HG02981 (cell line): Measurements from ENCODE around the gene EFCAB6.

ENCODE experiments used
- ATAC-seq: cut with Tn5 transposase; IDR thresholded peaks from one replicate; pipeline ENCODE4 v1.9.1; 2021; ENCODE audit warnings: mild to moderate bottlenecking, moderate library complexity; ENCODE audit not compliant: unreplicated experiment

Gene EFCAB6

DNA sequence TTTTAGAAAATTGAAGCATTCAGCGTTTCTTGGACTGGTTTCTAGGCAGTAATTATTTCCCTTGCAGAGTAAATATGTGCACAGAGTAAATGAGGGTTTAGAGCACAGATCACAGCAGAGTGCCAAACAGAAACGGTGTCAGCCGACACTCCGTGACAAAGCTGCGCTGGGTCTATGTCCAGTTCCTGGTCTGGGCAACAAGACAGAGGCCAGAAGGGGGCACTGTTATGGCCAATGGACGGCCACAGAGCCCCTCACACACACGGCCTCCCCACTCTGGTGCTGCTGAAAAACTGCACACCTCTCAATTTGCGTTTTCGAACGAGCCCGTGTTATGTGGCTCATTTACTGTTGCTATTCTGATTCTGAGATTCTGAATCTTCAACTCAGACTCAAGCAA lies 219.6 kb downstream of the EFCAB6 start:
- ATAC-seq: no peak

DNA sequence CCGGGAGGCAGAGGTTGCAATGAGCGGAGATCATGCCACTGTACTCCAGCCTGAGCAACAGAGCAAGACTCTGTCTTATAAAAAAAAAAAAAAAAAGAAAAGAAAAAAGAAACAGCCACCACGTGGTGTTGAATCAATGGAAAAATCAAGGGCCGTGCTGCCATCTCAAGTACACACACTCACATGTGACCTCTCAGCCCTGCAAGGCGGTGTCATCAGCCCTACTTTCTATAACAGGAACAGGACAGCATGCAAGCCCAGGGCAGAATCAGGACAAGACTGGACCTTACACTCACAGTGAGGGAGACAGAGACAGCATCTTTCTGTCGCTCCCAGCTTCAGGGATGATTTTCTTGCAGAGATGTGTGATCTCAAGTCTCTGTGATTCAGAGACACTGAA lies 220.7 kb downstream of the EFCAB6 start:
- no peak for ATAC-seq

DNA sequence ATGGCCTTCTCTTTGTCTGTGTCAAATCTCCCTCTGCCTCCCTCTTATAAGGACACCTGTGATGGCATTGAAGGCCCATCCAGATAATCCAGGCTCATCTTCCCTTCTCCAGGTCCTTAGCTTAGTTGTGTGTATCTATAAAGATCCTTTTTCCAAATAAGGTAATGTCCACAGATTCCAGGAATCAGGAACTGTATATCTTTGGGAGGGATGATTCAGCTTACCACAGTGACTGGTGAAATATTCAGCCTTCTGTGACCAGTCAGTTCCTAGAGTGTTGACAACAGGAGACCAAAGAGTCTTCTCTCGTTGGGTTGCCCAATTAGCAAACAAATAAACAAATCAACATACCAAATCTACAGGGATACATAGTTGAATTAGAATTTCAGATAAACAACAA lies 224.5 kb downstream of the EFCAB6 start:
- no peak for ATAC-seq

DNA sequence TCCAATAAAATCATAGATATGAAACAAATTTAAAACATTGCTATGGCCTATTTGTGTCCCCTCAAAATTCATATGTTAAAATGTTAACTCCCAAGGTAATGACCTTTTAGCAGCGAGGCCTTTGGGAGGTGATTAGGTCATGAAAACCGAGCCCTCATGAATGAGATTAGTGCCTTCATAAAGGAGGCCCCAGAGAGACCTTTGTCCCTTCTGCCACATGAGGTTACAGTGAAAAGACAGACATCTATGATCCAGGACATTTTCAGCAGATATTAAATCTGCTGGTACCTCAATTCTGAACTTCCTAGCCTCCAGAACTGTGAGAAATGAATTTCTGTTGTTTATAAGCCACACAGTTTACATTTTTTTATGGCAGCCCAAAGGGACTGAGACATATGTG lies 228.6 kb downstream of the EFCAB6 start:
- no peak for ATAC-seq

DNA sequence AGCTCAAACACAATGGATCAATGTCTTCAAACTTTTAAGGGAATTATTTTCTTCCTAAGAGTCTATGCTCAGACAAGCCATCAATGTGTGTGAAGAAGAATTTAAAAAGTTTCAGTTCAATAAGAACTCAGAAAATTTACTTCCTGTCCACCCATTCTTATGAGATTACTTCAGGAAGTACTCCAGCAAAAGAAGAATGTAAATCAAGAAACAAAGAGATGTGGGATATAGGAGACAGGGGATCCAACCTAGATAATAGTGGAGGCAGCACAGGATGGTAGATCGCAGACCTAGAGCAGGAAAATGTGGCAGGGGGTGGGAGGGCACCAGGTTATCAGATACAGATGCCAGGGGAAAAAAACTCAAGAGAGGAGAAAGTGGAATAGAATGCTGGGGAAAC lies 229.7 kb downstream of the EFCAB6 start:
- ATAC-seq: no peak

DNA sequence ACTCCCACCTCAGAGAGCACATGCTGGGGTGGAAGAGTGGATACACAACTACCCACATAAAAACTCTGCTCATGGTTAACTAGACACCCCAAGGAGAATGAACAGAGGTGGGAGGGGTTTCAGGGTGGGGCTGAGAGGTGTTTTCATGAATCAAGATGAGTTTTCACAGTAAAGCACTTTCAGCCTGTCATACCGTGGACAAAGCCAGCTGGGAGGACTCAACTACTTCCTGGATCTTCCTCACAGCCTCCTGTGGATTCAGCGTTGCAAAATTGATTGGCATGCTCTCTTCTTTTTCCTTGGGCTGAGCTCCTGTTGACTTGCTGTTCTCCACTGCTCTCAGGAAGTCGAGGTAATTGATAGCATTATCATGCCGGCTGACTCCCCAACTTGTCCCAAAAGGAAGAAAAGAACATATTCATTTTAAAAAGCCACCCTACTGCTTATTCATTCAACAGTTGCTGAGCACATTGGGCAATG lies 231.8 kb downstream of the EFCAB6 start:
- no peak for ATAC-seq

DNA sequence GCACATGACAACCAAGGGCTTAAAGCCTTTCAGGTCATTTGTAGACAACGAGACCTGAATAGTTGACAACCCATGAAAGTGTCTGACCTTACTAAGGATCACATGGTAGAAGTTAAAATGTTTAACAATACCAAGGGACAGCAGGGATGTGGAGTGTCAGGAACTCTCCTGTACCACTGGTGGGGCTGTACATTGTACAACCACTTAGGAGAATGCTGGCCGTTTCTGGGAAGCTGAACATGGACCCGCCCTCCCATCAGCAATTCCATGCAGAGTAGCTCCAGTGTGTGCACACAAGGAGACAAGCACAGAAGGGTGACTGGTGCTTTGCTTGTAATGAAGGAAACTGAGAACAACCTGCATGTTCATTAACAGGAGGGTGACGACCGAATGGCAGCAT lies 237.4 kb downstream of the EFCAB6 start:
- ATAC-seq: no peak

DNA sequence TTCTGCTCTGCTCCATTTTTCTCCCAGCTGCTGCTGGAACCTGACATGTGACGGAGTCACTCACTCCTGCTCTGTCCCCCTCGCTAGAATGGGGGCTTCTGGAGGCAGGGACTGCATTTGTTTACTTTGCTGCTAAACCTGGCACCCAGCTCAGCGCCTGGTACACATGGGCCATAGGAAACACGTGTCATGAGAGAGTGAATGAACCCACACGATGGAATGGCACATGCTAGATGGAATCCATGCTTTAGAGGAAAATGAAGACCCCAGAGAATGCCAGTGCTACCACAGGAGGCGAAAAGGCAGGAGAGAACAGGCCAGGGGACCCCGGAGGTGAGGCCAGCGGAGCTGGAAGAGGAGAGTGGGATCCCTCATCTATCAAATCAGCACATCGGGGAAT lies 239.4 kb downstream of the EFCAB6 start:
- no peak for ATAC-seq

DNA sequence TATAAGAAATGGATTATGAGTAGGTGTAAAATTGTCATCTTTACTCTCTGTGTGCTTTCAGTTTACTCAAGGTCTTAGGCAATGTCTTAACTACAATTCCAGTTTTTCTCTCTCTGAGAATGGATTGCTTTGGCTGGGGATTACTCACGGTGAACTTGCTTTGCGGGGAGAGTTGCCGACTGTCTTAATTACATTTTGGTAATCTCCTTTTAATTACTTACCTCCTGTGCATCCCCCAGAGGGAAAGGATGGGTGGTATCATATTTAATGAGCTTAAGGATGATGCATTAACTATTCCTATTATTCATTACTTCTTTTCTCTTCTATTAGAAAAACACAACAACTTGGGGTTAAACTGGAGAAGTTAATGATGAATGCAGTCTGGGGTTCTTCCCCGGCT lies 240.9 kb downstream of the EFCAB6 start:
- ATAC-seq: no peak

DNA sequence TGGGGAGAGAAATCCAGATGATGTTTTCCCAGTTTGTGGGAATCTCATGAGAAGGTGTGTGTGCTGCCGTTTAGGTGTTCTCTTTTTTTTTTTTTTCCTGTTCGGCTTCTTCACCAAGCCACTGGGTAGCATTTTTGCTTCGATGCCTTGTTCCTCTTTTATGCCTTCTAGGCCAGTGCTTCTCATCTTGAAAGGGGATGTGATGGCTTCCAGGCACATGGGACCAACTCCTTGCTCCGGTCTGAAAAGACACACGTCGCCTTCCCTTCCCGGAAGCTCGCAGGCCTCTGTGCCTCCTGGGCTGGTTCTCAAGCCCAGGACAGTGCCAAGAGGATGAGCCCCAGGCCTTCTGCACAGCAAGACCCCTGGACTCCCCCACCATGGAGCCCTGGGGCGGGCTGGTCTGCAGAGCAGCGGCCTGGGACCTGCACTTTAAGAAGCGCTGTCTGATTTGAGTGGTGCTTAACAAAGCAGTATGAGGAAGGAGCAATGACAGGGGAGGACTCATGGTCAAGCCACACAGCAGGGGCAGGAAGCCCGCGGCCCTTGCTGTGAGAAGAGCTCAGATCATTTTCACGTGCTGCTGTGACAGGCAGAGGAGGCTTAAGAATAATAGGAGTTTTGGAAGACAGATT lies 241.5 kb downstream of the EFCAB6 start:
- ATAC-seq: no peak

DNA sequence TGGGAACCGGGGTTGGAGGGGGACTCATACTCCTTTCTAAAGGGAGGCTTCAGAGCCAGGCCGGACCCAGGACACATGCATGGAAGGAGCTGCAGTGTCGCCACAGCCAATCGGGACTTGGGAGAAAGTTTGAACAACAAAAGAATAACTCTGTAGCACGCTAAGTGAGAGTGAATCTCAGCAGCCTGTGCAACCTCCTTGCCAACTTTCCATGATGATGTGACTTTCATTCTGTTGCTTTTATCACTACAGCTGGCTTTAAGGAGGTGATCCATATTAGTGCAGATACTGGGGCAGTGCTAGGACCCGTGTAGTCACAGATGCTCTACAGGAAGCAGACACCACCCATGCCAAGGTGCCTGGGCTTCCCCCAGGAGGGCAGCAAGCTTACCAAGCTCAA lies 243.0 kb downstream of the EFCAB6 start:
- ATAC-seq: no peak

DNA sequence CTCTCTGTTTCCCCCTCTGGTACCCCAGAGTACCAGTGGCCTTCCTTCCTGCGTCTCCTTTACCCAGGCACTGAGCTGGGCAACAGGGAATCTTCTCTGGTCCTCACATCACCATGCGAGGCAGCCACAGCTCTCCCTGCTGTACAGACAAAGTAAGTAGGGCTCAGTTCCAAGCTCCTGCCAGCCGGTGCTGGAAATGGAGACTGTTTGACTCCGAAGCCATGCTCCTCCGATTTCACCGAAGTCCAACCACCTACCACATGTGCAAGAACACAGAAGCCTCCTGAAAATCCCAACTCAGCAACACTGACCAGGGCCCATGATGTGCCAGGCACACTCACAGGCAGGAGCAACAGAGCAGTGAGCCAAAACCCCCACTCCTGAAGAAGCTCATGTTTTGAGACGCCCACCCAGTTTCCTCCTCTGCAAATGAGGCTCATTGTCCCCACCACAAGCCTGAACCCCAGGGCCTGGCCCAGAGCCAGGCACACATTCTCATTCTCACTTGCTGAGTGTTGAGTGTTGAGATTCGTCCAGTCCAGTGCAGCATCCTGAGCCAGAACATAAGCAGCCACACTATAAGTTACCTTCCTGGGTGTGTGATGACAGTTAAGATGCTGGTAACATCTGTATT lies 244.3 kb downstream of the EFCAB6 start:
- ATAC-seq: no peak

DNA sequence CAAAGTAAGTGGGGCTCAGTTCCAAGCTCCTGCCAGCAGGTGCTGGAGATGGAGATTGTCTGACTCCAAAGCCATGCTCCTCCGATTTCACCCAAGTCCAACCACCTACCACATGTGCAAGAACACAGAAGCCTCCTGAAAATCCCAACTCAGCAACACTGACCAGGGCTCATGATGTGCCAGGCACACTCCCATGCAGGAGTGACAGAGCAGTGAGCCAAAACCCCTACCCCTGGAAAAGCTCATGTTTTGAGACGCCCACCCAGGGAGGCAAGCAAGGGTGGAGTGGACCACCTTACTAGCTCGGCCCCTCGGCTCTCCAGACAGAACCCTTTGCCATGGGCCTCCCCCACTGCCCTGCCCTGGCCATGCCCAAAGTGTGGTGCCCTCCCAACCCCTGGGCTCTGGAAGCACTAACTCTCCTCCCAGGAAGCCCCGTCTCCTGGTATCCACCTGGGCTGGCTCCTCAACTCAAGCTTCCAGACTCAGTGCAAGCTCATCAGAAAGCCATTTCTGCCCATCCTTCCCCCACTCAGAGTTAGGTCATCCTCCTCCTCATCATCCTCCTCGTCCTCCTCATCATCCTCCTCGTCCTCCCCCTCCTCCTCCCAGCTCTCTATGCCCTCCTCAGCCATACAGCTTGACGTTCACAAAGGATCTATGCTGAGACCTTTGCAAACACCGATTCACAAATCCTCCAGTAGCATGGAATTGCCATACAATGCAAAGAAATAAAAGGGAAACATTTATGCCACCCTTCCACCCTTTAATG lies 245.4 kb downstream of the EFCAB6 start:
- no peak for ATAC-seq

DNA sequence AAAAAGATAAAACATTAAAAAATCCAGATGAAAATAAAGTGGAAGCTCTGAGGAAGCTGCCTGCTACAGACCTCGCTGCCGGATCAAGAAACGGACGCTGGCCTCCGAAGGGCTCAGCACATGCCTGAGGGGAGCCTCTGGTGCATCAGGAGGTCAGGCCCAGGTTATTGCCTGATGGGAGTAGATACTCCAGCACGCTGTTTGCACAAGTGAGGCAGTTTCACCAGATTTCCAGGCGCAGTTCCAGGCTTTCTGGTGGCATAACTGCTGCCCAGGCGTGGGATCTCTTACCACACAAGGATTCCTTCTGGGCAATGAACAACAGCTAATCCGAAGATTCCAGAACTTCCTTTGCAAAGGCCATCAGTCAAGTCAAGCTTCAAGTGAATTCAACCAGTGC lies 246.1 kb downstream of the EFCAB6 start:
- no peak for ATAC-seq

DNA sequence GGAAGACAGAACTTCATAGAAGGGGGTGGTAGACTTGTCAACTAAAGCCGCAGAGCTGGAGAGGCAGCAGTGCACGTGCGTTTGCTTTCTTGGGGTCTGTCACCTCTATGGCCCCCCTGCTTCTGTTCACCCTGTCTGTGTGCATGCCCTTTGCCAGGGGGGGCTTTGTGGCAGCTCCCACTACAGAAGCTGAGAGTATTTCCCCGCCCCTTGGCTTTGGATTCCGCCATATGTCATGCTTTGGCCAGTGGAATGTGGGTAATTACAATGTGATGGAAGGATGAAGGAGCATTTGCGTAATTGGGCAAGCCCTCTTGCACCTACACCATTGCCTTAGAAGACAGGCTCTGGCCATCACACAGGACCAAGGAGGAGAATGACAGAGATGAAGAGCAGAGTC lies 247.2 kb downstream of the EFCAB6 start:
- no peak for ATAC-seq

DNA sequence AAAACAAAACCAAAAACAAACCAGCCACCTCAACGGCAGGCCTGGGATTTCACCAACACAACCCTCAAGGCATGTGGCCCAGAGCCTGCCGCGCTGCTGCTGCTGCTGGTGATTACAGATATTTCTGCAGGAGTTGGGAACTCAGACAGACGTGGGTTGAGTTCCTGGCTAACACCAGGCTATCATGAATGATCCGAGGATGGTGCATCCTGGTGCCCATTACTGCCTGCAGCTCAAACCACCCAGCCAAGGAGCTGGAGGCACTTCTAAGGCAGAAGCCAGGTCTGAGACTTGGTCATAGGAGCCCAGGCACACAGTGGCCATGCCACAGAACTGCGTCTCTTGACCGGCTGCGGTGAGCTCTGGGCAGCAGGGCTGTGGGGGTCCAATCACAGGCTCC lies 248.5 kb downstream of the EFCAB6 start:
- ATAC-seq: no peak

DNA sequence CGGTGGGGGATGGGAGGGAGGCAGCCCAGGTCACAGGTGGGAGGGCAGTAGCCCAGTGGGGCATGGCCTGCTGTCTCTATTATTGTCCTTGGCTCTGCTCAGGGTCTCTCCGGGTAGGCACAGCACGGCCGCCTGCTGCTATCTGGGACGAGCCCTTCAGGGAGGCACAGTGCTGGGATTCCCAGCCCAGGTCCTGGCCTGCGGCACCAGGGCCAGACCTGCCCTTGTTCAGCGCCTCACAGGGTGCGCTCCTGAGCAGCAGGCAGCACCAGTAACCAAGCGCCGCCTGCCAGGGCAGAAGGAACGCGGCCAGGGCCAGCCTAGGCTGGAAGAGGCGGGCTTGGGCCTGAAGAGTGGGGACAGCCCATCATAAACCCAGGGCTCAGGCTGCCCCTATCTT lies 249.3 kb downstream of the EFCAB6 start:
- no peak for ATAC-seq

DNA sequence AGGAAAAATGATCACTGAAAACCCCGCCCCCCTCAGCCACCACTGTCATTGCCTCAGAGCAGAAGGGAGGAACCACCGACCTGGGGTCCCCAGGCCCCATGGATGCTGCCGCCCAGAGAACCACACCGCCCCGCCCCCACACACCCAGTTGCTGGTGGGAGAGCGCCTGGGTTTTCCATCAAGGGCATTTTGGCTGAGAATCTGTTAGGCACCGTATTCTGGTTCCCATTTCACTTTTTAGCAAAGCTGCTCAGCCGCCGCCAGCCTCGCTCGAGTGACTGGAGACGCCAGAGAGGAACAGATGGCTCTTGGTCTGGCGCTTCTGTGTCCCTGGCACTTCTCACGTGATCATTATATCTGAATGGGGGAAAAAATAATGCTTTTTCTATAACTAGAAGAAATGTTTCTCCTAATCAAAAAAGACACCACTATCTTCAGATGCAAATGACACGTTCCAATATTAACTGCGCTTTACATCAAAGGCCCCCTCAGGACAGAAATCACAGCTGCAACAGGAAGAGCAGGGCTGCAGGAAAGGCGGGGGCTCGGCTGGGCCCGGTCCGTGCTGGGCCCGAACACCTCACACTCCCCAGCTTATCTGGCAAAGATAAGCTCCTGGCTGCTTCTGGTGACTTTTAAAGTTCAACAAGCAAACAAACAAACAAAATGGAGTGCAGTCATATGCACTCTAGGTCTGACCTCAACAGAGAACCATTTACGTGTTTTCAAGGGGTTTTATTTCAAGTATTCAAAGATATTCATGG lies 250.5 kb downstream of the EFCAB6 start:
- ATAC-seq: no peak

DNA sequence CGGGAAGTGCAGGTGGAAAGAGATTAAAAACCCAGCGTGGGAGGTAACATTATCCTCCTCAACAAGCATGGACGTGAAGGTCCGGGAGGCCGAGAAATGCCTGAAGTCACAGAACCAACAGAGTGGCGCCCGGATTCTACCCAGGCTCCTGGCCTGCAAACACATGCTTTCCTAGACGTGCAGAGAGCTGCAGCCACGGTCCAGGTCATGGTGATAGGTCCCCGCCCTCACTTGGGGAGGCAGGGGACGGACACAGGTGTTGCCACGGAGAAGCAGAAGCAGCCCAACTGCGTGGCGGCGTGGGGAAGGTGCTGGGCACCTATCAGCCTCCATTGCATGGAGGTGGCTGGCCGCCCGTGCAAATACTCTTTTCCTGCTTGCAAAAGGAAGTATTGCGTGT lies 251.5 kb downstream of the EFCAB6 start:
- no peak for ATAC-seq

DNA sequence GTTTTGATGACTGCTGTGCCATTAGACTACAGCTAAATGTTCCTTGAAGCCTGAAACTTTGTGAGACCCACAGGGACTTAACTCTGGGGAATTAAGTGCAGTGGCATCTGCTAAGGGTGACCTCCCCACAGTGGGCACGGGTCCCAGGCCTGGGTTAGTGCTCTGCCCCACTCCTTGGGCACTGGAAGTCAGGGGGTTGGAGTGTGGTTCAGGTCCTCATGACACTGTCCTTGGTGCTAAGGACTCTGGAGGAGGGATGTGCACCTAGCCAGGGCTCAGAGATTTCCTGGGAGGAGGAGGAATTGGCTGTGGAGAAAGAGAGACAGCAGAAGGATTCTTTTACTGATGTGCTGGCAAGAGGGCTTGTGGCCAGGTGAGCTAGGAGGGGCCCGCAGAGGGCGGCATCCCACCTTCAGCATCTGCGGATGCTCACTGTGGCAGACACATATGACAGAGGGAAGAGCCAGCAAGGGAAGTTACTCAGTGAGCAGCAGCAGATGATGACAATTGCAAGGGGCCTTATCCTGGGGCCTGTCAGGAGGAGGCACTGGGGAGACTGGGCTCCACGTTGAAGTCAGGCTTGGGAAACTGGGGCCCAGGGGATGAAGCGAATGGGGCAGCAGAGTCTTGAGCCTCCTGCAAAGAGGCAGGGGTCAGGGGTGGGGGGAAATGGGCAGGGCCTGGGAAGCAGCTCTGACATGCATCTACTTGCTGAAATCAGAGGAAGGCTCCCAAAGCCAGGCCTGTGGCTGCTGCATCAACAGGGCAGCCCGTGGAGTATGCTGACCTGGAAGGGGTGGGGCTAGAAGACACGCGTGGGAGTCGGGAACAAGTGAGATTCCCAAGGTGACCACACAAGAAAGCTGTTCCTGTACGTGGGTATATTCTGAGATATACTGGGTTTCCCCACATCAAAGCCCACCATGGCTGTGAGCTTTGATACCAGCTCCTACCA lies 256.3 kb downstream of the EFCAB6 start:
- ATAC-seq: no peak
